ENCODE results near the gene CNST.
"Not testable (repeated sequence)": the region's sequence is repeated elsewhere in the genome, so short reads cannot be mapped to it uniquely, and the experiment has no call there.

CNST gene

DNA sequence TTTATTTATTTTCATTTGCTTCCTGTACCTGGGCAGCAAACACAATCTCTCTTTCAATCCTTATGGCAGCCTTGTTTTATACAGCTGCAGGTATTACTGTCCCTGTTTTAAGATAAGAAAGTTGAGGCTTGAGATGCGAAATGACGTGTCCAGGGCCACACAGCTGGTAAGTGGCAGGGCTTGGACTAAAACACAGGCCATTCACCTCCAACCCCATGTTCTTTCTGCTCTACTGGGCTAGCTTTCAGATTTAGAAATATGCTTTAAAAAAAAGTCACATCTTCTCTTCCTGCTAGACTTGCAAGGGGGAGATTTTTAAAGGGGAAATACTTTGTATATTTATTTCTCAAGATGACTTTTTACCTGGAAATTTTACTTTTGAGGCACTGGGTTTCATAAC lies 62.8 kb downstream of the CNST start:
- DNase-seq = no peak

DNA sequence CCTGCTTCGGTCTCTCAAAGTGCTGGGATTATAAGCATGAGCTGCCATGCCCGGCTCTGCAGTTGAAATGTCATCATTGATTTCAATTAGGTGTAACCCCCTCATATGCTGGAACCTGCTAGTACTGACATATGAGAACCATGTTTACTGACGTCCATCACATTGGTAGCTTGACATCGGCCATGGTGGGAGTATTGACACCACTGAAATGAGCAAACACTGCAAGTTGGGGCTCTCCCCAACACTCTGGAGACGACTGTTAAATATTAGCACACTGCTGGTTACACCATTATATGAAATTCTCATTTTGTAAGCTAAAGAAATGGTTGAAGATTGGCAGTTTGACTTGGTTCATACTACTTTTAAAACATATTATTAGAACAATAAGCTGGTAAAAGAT lies 63.7 kb downstream of the CNST start:
- no peak for DNase-seq

- no peak for DNase-seq
These were observed 65.2 kb downstream of the CNST start for GRCh38 chr1:246631426-246631825.

- DNase-seq = no peak
These were observed 66.3 kb downstream of the CNST start for GRCh38 chr1:246632281-246633168.

- not testable (repeated sequence) for DNase-seq
These were observed 68.4 kb downstream of the CNST start for GRCh38 chr1:246634659-246635058.

DNA sequence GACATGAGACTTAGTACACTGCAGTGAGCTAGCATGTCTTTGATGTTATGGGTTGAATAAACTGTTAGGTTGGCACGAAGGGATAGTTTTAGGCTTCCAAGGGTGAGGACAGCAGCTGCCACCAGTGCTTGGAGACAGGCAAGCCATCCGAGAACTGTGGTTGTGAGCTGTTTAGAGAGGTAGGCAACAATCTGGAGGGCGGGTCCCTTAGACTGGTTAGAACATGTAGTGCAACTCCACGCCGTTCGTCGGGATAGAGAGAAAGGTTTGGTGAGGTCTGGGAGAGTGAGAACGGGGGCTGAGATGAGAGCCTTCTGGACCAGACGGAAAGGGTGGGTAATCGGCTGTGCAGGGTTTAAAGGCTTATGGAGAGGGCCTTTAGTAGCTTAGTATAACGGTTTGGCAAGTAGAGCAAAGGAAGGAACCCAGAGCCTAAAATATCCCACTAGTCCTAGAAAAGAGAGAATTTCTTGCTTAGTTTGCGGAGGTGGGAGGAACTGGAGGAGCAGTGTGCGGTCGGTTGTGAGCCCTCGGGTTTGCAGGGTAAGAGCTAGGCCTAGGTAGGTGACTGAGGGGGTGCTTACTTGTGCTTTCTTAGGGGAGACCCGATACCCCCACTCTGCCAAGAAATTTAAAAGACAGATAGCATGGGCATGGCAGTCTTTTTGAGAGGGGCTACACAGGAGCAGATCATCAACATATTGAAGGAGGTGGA lies 72.8 kb downstream of the CNST start:
- DNase-seq = no peak

GRCh38 chr1:246639732-246640131 lies 73.5 kb downstream of the CNST start:
- no peak for DNase-seq

- DNase-seq = no peak
These were observed 74.5 kb downstream of the CNST start for GRCh38 chr1:246640747-246641146.

DNA sequence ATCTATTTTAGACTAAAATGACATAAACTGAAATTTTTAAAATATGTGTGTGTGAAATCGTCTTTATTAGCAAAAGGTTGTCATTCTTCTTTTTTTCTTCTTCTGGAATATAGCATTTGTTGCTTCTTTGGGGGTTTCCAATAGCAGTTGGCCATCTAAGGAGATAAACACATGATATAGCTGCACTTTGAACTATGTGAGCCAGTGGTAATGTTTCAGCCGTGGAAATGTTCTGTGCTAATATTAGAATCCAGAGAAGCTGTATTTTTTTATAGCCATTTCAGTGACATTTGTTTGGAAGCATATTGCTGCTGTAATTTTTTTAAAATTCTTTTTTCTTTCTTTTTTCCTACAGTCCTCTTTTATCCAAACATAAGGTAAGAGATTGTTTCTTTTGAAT lies 75.1 kb downstream of the CNST start:
- no peak for DNase-seq

- DNase-seq = no peak
These were observed 76.5 kb downstream of the CNST start for GRCh38 chr1:246642719-246643118.

DNA sequence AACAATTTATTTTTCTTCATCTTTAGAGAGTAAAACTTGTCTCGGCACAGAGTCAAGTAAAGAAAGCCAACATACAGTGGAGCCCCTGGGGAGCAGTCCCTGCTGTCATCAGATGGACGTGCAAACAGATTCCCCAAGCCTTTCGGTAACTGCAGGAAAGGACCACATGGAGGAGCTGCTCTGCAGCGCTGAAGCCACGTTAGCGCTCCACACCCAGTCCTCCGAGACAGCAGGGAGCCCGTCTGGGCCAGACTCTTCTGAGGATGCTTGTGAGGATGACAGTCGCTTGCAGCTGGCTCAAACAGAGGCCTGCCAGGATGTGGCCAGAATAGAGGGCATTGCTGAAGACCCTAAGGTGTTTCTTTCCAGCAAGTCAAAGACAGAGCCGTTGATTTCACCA lies 80.9 kb downstream of the CNST start:
- DNase-seq = no peak

DNA sequence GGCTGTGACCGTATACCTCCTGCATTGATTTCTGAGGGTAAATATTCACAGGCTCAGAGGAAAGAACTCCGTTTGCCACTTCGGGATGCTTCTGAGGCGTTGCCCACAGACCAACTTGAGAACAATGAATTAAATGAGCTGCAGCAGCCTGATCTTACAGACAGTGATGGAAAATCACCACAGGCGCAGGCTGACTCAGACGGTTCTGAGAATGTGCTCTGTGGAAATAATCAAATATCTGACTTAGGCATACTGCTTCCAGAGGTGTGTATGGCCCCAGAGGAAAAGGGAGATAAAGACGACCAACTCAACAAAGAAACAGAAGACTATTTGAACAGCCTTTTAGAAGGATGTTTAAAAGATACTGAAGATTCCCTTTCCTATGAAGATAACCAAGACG lies 81.3 kb downstream of the CNST start:
- DNase-seq = no peak

DNA sequence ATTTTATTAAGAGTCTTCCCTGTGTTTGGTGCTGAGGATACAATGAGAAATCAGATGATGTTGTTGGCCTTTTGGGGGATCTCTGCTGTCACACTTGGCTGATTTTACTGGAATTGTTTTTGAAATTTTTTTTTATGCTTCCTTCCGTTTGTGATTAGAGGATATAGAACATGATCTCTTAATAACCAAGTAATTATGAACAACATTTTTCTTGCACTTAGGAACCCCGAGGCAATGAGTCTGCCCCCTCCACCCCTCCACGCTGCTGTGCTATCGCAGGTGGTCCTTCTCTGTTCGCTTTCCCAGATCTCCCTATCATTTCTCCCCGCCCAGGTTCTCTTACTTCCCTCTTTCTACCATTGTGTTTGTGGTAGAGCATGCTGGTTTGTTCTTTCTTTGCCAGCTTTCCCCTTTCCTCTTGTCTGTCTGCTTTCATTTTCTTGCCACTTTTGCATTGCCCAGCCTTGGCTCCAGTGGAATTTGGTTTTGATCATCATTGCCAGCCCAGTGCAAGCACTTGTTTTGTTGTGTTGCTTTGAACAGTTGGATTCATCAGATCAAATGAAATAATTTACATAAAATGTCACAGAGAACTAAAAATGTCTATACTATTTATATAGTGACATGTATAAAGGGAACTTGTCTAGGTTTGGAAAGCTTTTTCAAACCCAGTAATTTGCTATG lies 84.9 kb downstream of the CNST start:
- no peak for DNase-seq

DNA sequence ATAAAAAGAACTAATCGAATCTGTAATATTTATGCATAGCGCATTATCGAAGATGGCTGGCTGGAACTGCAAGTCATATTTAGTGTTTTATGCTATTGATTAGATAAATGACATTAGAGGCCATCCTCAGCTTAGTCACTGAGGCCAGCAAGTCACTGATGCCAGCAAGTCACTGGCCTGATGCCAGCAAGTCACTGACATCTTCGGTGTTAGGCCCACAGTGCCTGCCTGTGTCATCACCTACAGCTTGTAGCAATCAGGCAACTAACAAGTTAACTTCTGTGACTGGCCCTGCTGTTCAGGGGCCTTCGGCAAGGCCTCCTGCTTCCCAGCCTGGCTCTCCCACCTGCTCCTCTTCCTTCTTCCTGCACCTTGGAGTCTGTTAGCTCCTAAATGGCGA lies 92.3 kb downstream of the CNST start:
- DNase-seq = no peak

DNA sequence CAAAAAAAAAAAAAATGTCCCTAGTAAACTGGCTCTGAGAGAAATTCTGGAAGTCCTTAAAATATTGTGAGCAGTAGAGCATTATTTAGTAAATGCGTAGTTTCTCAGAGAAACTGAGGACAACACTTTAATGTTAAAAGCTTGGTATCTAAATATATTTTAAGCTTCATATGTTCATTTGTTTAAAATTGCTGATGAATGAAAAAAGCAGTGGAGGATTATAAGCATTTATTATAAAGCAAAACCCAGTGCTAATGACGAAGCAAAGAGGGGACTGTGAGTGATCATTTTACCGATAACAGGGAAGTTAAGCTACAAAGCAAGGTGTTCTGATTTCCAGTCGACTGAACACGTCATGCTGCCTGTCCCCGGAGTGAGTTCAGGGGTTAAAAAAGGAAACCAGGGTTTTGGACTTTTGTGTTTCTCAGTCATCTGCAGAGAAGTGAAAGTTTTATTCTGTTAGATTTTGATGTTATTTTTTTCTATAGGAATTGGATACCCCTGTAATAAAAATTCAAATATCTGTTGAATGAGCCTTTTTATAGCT lies 93.4 kb downstream of the CNST start:
- no peak for DNase-seq

GRCh38 chr1:246661451-246661850 lies 95.2 kb downstream of the CNST start:
- no peak for DNase-seq

DNA sequence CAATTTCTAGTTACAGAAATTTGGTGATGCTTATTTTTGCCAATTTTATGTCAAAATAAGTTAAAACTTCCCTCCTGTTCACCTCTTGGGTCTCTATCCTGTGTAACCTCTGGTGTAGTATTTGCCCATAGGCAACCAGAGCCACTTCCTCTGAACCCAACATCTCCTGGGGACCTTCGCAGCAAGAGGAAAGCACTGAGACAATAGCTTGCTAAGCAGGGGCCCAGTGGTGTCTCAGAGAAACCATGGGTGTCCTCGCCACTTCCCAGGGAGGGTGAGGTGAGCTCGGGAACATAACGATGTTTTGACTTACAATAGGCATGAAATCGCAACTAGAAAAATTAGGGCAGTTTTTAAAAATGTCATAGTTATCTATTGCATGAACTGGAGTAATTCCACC lies 101.5 kb downstream of the CNST start:
- DNase-seq = no peak

GRCh38 chr1:246669659-246670058 lies 103.4 kb downstream of the CNST start:
- no peak for DNase-seq

DNA sequence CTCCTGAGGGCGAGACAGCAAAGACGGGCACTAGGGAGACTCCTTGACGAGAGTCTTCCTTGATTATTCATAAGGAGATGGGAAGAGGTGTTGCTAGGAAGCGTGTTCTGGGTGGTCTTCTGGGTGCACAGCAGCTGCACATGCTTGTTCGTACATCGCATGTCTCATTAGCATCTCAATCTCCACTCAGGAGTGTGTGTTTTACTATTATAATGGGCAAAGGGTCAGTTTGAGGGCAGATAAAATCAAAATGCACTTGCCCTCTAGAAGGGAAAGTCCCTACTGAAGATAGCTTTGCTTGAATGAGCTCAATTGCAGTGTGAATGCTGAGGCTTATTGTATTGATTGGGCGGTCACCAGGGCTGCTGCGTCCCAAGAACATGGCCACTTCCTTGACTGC lies 107.8 kb downstream of the CNST start:
- no peak for DNase-seq

GRCh38 chr1:246677842-246678241 lies 111.6 kb downstream of the CNST start:
- DNase-seq = no peak

DNA sequence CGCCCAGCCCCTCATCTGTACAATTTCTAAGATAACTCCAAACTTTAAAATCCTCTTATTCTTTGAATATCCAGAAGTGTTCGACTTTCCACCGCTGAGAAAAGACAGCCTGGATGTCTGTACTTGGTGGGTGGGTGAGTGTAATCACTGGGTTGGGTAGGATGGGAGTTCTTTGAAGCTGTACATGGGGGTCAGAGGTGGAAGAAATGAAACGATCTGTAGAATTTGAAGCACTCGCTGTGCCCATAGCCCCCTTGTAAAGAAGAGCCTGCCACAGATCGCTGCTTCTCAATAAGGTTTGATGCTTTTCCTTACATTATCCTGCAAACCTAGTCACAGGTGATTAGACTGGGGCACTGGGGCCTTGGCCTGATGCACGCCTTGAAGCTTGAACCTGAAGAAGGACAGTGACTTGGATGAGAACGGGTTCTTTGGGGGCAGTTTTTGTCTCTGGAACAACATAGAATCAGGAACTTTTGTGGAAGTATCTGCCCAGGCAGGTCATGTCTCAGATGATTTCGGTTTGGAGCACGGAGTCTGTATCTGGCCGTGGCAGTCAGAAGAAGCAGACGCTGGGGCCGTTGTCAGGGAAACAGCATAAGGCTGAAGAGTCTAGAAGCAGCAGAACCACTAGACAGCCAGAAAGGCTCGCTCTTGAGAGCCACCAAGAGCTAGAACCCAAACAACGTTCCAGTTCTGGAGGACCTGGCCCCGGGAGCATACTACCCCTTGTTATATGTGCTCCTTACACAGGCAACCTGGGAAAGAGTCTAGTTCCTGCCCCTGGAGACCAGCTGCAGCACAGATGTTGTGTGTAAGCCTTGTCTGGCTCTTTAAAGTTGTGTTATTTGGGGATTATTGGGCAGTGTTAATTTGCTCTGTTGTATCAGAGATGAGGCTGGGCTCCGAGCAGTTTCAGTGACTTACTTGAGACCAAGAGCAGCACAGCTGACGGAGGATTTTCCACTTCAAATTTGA lies 112.8 kb downstream of the CNST start:
- peak; percentile 22 for DNase-seq

- DNase-seq = peak; percentile 30
These were observed 113.5 kb downstream of the CNST start for GRCh38 chr1:246679794-246680177.
